Activated T-helper 1 cell treated with Interleukin-2 at 50 U/mL for 16 hours (primary cell): ENCODE data around the gene GDF2.

ENCODE experiments used
- DNase-seq: peaks from one replicate; pipeline ENCODE4 v3.0.0-alpha.2; 2020; ENCODE audit warnings: low read depth

The GDF2 gene

GRCh38 chr10:47322300-47323061, at the start of gene GDF2:
GDF2 (plus strand) TSS chr10:47322454; CDS start chr10:47322669, 215 bp downstream.
- DNase-seq = no peak

- no peak for DNase-seq
These were observed 46.2 kb upstream of the GDF2 start for GRCh38 chr10:47276071-47276470.

- no peak for DNase-seq
These were observed 45.5 kb upstream of the GDF2 start for GRCh38 chr10:47276576-47277351.

- peak; percentile 46 for DNase-seq
These were observed 44.7 kb upstream of the GDF2 start for GRCh38 chr10:47277352-47278151.

GRCh38 chr10:47278152-47278473, 44.1 kb upstream of the GDF2 start:
- no peak for DNase-seq

GRCh38 chr10:47278720-47279119, 43.5 kb upstream of the GDF2 start:
- DNase-seq = no peak

GRCh38 chr10:47279276-47279675, 43.0 kb upstream of the GDF2 start:
- DNase-seq = no peak

GRCh38 chr10:47282005-47282656, 40.1 kb upstream of the GDF2 start:
- DNase-seq = no peak

- no peak for DNase-seq
These were observed 39.6 kb upstream of the GDF2 start for GRCh38 chr10:47282657-47283018.

- no peak for DNase-seq
These were observed 39.1 kb upstream of the GDF2 start for GRCh38 chr10:47283101-47283630.

GRCh38 chr10:47283848-47284247, 38.4 kb upstream of the GDF2 start:
- DNase-seq = no peak

- no peak for DNase-seq
These were observed 36.7 kb upstream of the GDF2 start for GRCh38 chr10:47285381-47286115.

GRCh38 chr10:47286116-47286505, 36.1 kb upstream of the GDF2 start:
- no peak for DNase-seq

- DNase-seq = no peak
These were observed 35.5 kb upstream of the GDF2 start for GRCh38 chr10:47286591-47287315.

GRCh38 chr10:47287365-47287802, 34.9 kb upstream of the GDF2 start:
- no peak for DNase-seq

- DNase-seq = no peak
These were observed 34.4 kb upstream of the GDF2 start for GRCh38 chr10:47287805-47288204.

GRCh38 chr10:47288236-47288635, 34.0 kb upstream of the GDF2 start:
- DNase-seq = no peak

- no peak for DNase-seq
These were observed 33.2 kb upstream of the GDF2 start for GRCh38 chr10:47288916-47289495.

GRCh38 chr10:47289921-47290320, 32.3 kb upstream of the GDF2 start:
- DNase-seq = no peak

- no peak for DNase-seq
These were observed 31.9 kb upstream of the GDF2 start for GRCh38 chr10:47290338-47290737.
